GM12892 (cell line): ENCODE measurements around the gene ACAP1.

Experiments
- POLR2A ChIP-seq: IDR thresholded peaks from 2 replicates; pipeline ENCODE4 v1.6.1; 2011; ENCODE audit warnings: low read depth, low read length, control low read depth
- POLR2AphosphoS5 ChIP-seq: IDR thresholded peaks from 2 replicates; pipeline ENCODE4 v1.6.1; 2011; ENCODE audit warnings: low read depth, low read length, control low read depth

DNA sequence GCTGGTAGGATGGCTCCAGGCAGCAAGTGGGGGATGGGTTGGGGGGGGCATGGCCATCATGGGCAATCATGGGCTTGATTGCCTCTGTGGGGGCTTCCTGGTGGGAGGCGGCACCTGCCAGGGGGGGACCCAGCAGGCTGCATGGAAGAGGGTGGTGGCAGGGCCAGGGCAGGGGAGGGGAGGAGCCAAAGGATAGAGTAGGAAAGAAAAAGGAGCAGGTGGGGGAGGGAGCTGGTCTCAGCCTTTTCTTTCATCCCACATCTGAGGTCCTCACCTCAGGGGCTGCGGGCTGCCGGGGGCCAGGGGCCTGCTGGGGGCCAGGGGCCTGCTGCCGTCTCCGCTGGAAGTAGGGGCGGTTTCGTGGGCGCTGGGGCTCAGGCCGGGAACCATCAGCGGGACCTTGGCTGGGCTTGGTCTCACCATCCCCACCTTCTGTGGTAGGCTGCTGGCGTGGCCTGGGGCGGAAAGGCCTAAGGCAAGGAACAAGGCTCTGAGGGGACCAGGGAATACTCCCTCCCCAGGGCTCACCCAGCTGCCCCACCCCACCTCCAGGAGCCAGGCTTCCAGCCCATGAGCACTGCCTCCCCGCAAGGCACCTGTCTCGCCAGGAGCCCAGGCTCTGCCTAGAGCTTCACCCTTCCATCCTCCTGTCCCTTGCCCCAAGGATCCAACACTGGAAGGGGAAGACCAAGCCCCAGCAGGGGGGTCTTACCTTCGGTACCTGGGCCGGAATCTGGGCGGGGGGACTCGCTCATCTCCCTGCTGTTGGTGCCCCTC lies 46.9 kb upstream of the ACAP1 start:
- TF ChIP-seq POLR2A, result no peak
- no peak for TF ChIP-seq POLR2AphosphoS5
